Left forelimb (tissue), 1 donor: Measurements from ENCODE around the gene CCDC160.
"Not testable (repeated sequence)": the region's sequence is repeated elsewhere in the genome, so short reads cannot be mapped to it uniquely, and the experiment has no call there.

Source experiments
- DNase-seq: peaks from one replicate; pipeline ENCODE4 v3.0.0-alpha.2; 2018; ENCODE audit warnings: low spot score

Gene CCDC160

GRCh38 chrX:134236626-134237614, at the start of gene CCDC160:
CCDC160 (plus strand) TSS chrX:134237182; CDS start chrX:134244801, 7,619 bp downstream.
- DNase-seq = peak; percentile 69

- no peak for DNase-seq
These were observed 45.7 kb upstream of the CCDC160 start for GRCh38 chrX:134191281-134191680.

GRCh38 chrX:134194915-134195314, 42.1 kb upstream of the CCDC160 start:
- no peak for DNase-seq

GRCh38 chrX:134202561-134202960, 34.4 kb upstream of the CCDC160 start:
- DNase-seq = no peak

GRCh38 chrX:134206221-134206620, 30.8 kb upstream of the CCDC160 start:
- no peak for DNase-seq

- no peak for DNase-seq
These were observed 26.5 kb upstream of the CCDC160 start for GRCh38 chrX:134210465-134210864.

GRCh38 chrX:134235236-134235635, 1.7 kb upstream of the CCDC160 start:
- DNase-seq = no peak

- DNase-seq = not testable (repeated sequence)
These were observed 1.2 kb downstream of the CCDC160 start for GRCh38 chrX:134238144-134238543.

GRCh38 chrX:134239016-134239415, 2.0 kb downstream of the CCDC160 start:
- no peak for DNase-seq

GRCh38 chrX:134240209-134240608, 3.2 kb downstream of the CCDC160 start:
- no peak for DNase-seq

GRCh38 chrX:134241960-134242619, 5.1 kb downstream of the CCDC160 start:
- no peak for DNase-seq

GRCh38 chrX:134244043-134244442, 7.1 kb downstream of the CCDC160 start:
- no peak for DNase-seq

- DNase-seq = no peak
These were observed 9.3 kb downstream of the CCDC160 start for GRCh38 chrX:134246282-134246681.

- DNase-seq = no peak
These were observed 10.5 kb downstream of the CCDC160 start for GRCh38 chrX:134247492-134247891.

- no peak for DNase-seq
These were observed 12.3 kb downstream of the CCDC160 start for GRCh38 chrX:134249241-134249640.

- DNase-seq = no peak
These were observed 14.3 kb downstream of the CCDC160 start for GRCh38 chrX:134251241-134251640.

- no peak for DNase-seq
These were observed 17.5 kb downstream of the CCDC160 start for GRCh38 chrX:134254511-134254910.

GRCh38 chrX:134255555-134255954, 18.6 kb downstream of the CCDC160 start:
- DNase-seq = no peak

- DNase-seq = no peak
These were observed 19.7 kb downstream of the CCDC160 start for GRCh38 chrX:134256684-134257083.

- no peak for DNase-seq
These were observed 21.2 kb downstream of the CCDC160 start for GRCh38 chrX:134258202-134258601.

GRCh38 chrX:134285934-134286333, 49.0 kb downstream of the CCDC160 start:
- not testable (repeated sequence) for DNase-seq

GRCh38 chrX:134287346-134287745, 50.4 kb downstream of the CCDC160 start:
- DNase-seq = no peak

- DNase-seq = no peak
These were observed 57.6 kb downstream of the CCDC160 start for GRCh38 chrX:134294548-134294947.
